ENCODE measurements around the gene ST6GALNAC5.

DNA sequence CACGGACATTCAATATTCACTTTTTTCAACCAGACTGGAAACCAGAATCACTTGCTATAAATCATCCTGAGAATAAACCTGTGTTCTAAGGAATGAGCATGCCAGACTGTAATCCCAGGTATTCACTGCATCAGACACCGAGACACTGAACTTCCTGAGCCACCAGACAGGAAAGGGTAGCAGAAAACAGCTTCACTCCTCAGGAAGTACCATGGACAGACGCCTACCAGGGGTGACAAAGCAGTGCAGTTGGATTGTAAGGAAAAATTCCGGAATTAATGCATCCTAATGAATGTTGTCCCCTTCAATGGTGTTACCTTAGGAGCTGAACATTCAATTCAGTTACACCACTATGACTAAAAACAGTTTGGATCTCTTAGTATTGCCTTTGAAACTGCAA lies 195.8 kb downstream of the ST6GALNAC5 start:
- no peak for TF ChIP-seq EZH2 (optimal IDR thresholded peaks at IDR 0.05; ENCODE audit: low read depth, low read length)
- TF ChIP-seq, protein P1, sequence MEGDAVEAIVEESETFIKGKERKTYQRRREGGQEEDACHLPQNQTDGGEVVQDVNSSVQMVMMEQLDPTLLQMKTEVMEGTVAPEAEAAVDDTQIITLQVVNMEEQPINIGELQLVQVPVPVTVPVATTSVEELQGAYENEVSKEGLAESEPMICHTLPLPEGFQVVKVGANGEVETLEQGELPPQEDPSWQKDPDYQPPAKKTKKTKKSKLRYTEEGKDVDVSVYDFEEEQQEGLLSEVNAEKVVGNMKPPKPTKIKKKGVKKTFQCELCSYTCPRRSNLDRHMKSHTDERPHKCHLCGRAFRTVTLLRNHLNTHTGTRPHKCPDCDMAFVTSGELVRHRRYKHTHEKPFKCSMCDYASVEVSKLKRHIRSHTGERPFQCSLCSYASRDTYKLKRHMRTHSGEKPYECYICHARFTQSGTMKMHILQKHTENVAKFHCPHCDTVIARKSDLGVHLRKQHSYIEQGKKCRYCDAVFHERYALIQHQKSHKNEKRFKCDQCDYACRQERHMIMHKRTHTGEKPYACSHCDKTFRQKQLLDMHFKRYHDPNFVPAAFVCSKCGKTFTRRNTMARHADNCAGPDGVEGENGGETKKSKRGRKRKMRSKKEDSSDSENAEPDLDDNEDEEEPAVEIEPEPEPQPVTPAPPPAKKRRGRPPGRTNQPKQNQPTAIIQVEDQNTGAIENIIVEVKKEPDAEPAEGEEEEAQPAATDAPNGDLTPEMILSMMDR (IDR thresholded peaks at IDR 0.05; ENCODE audit: low read length), result no peak

Measured in MM.1S (cell line).